Measurements from ENCODE around the gene CDC42BPB.

GRCh38 chr14:102965282-102965681 lies 92.1 kb downstream of the CDC42BPB start:
- no peak for TF ChIP-seq MAZ (IDR thresholded peaks at IDR 0.05; ENCODE audit: borderline replicate concordance, low read depth, low read length)
- no peak for TF ChIP-seq CTCF (conservative IDR thresholded peaks at IDR 0.05; ENCODE audit: low read depth, low read length)
- TF ChIP-seq RCOR1 (IDR thresholded peaks at IDR 0.05; ENCODE audit: insufficient replicate concordance, low read length), result no peak
